Right lung (tissue), 5 donors: ENCODE data around the gene RASGRP3. TPM values are rescaled to one million over a fixed set of nuclear protein-coding genes. Genes with fewer than 3 reads are reported as not detected.

Source experiments
- polyA plus RNA-seq, 5 donors: library from polyadenylated mRNA; unstranded; fragments of 120-200 nt; gene quantifications; one replicate each; pipeline versions ENCODE4 v1.2.1 to v1.2.3, GENCODE V29; 2013; ENCODE audit warnings: inconsistent platforms in 1 of 5, low replicate concordance in 1 of 5; ENCODE audit not compliant: insufficient read length in 5 of 5, insufficient read depth in 1 of 5

The RASGRP3 gene
- polyA plus RNA-seq, 5 donors, result 22.8 to 43.0 (median 32.7) TPM

Other genes starting within 250 kb of the RASGRP3 start
- gene FAM98A, start 122.7 kb downstream of the RASGRP3 start, polyA plus RNA-seq, result 10 to 100 TPM; 29.2 to 39.2 (median 33.3) TPM